ENCODE results near the gene FNIP1.
"Not testable (repeated sequence)": the region's sequence is repeated elsewhere in the genome, so short reads cannot be mapped to it uniquely, and the experiment has no call there.

Gene FNIP1

GRCh38 chr5:131796793-131797693, at the start of gene FNIP1:
FNIP1 (minus strand) TSS chr5:131797017; CDS start chr5:131796921, 96 bp downstream.
- peak; percentile 96 for DNase-seq (ENCODE audit: low read depth)

- no peak for DNase-seq (ENCODE audit: low read depth)
Observed at GRCh38 chr5:131846536-131846935, 49.7 kb upstream of the FNIP1 start.

- no peak for DNase-seq (ENCODE audit: low read depth)
Observed at GRCh38 chr5:131845828-131846227, 49.0 kb upstream of the FNIP1 start.

- not testable (repeated sequence) for DNase-seq (ENCODE audit: low read depth)
Observed at GRCh38 chr5:131842971-131843370, 46.2 kb upstream of the FNIP1 start.

- DNase-seq (ENCODE audit: low read depth): not testable (repeated sequence)
Observed at GRCh38 chr5:131832702-131833101, 35.9 kb upstream of the FNIP1 start.

GRCh38 chr5:131825404-131826013, 28.7 kb upstream of the FNIP1 start:
- no peak for DNase-seq (ENCODE audit: low read depth)

- DNase-seq (ENCODE audit: low read depth): no peak
Observed at GRCh38 chr5:131824631-131825030, 27.8 kb upstream of the FNIP1 start.

- DNase-seq (ENCODE audit: low read depth): no peak
Observed at GRCh38 chr5:131821221-131821620, 24.4 kb upstream of the FNIP1 start.

- DNase-seq (ENCODE audit: low read depth): no peak
Observed at GRCh38 chr5:131818001-131818724, 21.3 kb upstream of the FNIP1 start.

GRCh38 chr5:131814990-131815389, 18.2 kb upstream of the FNIP1 start:
- no peak for DNase-seq (ENCODE audit: low read depth)

- no peak for DNase-seq (ENCODE audit: low read depth)
Observed at GRCh38 chr5:131812371-131813160, 15.7 kb upstream of the FNIP1 start.

- no peak for DNase-seq (ENCODE audit: low read depth)
Observed at GRCh38 chr5:131810510-131811249, 13.9 kb upstream of the FNIP1 start.

- DNase-seq (ENCODE audit: low read depth): peak; percentile 22
Observed at GRCh38 chr5:131795879-131796792, 681 bp downstream of the FNIP1 start.

- DNase-seq (ENCODE audit: low read depth): no peak
Observed at GRCh38 chr5:131795228-131795627, 1.6 kb downstream of the FNIP1 start.

- no peak for DNase-seq (ENCODE audit: low read depth)
Observed at GRCh38 chr5:131794586-131794985, 2.2 kb downstream of the FNIP1 start.

GRCh38 chr5:131792896-131793295, 3.9 kb downstream of the FNIP1 start:
- DNase-seq (ENCODE audit: low read depth): no peak

GRCh38 chr5:131791866-131792265, 5.0 kb downstream of the FNIP1 start:
- no peak for DNase-seq (ENCODE audit: low read depth)

- no peak for DNase-seq (ENCODE audit: low read depth)
Observed at GRCh38 chr5:131790550-131790949, 6.3 kb downstream of the FNIP1 start.

GRCh38 chr5:131789765-131790164, 7.1 kb downstream of the FNIP1 start:
- no peak for DNase-seq (ENCODE audit: low read depth)

- no peak for DNase-seq (ENCODE audit: low read depth)
Observed at GRCh38 chr5:131787736-131788135, 9.1 kb downstream of the FNIP1 start.
